ENCODE results near the gene CEACAM5.

DNA sequence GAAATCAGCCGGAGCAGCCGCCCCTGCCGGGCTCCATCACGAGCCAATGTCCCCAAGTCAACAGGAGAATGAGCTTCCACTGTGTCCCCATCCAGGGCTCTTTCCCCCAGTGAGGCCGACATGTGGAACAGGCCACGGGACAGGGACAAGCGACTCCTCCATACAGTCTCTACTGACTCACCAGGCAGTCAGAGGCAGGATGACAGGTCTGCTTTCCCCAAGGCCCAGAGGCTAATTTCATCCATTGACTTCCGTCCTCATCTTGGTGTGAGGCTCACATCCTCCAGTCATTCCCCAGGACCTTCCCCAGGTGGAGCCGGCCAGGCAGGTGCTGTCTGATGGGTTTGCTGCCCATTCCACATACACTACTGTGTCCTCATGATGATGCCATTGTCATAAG lies 50.4 kb downstream of the CEACAM5 start:
- TF ChIP-seq POLR2A (IDR thresholded peaks at IDR 0.05), result no peak
- TF ChIP-seq, protein P1, sequence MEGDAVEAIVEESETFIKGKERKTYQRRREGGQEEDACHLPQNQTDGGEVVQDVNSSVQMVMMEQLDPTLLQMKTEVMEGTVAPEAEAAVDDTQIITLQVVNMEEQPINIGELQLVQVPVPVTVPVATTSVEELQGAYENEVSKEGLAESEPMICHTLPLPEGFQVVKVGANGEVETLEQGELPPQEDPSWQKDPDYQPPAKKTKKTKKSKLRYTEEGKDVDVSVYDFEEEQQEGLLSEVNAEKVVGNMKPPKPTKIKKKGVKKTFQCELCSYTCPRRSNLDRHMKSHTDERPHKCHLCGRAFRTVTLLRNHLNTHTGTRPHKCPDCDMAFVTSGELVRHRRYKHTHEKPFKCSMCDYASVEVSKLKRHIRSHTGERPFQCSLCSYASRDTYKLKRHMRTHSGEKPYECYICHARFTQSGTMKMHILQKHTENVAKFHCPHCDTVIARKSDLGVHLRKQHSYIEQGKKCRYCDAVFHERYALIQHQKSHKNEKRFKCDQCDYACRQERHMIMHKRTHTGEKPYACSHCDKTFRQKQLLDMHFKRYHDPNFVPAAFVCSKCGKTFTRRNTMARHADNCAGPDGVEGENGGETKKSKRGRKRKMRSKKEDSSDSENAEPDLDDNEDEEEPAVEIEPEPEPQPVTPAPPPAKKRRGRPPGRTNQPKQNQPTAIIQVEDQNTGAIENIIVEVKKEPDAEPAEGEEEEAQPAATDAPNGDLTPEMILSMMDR (IDR thresholded peaks at IDR 0.05), result no peak

Data from testis (tissue), 2 donors.